ENCODE results near the gene ARAP1. TPM values are rescaled to one million over a fixed set of nuclear protein-coding genes. Genes with fewer than 3 reads are reported as not detected.

The ARAP1 gene
- polyA plus RNA-seq, 3 donors, result 48.7 to 487 (median 79.0) TPM

DNA sequence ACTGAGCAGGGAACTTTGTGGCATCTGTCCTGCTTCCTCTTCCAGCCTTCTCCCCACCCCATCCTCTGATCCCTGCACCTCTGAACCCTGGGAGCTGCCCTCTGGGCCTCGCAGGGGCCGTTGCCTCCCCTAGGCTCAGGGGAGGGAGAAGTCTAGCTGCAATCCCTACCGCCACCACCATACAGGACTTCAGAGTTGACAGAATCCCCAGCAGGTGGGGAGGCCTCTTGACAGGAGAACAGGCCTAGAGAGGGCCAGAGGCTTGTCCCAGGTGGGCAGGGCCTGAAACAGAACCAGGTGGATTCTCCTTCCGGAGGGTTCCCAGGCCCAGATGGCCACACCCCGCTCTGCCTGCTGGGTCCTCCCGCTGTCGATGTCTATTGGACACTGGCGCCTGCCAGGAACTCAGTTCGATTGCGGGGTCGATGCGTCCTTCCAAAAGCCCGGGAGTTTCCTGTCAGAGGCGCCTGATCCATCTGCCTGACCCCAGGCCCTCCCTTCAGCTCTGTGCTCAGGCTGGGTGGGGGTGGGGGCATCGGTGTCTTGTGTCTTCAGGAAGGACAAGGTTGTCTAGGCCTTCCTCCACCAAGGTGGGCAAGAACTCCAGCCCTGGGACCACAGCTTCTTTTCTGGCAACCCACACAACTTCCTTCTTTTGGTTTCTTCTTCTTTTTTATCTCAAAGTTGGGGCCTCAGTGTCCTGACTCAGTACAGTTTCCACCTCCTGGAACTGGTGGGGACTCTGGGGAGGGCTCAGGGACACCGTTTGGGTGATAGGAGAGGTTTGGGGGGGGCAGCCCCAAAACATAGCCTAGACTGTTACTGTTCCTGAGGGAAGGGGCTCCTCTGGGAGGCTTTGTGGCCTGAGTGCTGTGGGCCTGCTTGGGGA lies 35.3 kb upstream of the ARAP1 start:
- Histone ChIP-seq H3K9me3 (replicated peaks in 1 of 2; ENCODE audit: control insufficient read depth in 1 of 2, insufficient read depth in 1 of 2, low read length in 2 of 2) (no peaks in the 10 kb centered on the region), H3K79me2 (ENCODE audit: insufficient read depth, low read length) (no peaks in the 10 kb centered on the region), H3K4me1 (ENCODE audit: control insufficient read depth in 1 of 2, insufficient read depth in 2 of 2, low read length in 2 of 2) (peaks cover 40 to 43% of the 10 kb centered on the region in 2 donors), H3K27ac (ENCODE audit: low read depth in 1 of 2, low read length in 2 of 2) (peak overlapping the region; percentile 77 to 78), H3K27me3 (ENCODE audit: control insufficient read depth in 2 of 2, insufficient read depth in 2 of 2, low read length in 2 of 2) (peaks cover 0 to 4% of the 10 kb centered on the region in 2 donors), H2AFZ (ENCODE audit: insufficient read depth, low read depth, low read length, poor library complexity, severe bottlenecking) (peak overlapping the region; percentile 48), H4K20me1 (ENCODE audit: insufficient read depth, low read length) (no peaks in the 10 kb centered on the region), H3K36me3 (replicated peaks in 1 of 2; ENCODE audit: control insufficient read depth in 1 of 2, insufficient read depth in 2 of 2, low read length in 2 of 2) (no peaks in the 10 kb centered on the region), H3K4me3 (replicated peaks in 1 of 3; ENCODE audit: low read depth in 2 of 3, low read length in 3 of 3) (peak overlapping the region in 1 of 3 experiments; percentile 51), H3K4me2 (replicated peaks; ENCODE audit: extremely low read depth, low read length, poor library complexity, severe bottlenecking) (peak overlapping the region; percentile 50), H3K9ac (ENCODE audit: insufficient read depth, low read length, poor library complexity, severe bottlenecking) (peak overlapping the region; percentile 38)
- Mint-ChIP-seq H3K4me3 (peak overlapping the region in 1 of 2 donors; percentile 55), H3K4me1 (peaks cover 45% of the 10 kb centered on the region), H3K36me3 (peaks cover 0 to 3% of the 10 kb centered on the region in 2 donors), H3K27me3 (ENCODE audit: low read depth in 3 of 3) (peaks cover 4 to 5% (median 5%) of the 10 kb centered on the region in 3 donors), H3K9me3 (no peaks in the 10 kb centered on the region), H3K27ac (peak overlapping the region; percentile 89 to 98 (median 91))
- WGBS (ENCODE audit: insufficient coverage), result 10% methylated on average over 10 of the region's 16 CpGs
- TF ChIP-seq, protein P1, sequence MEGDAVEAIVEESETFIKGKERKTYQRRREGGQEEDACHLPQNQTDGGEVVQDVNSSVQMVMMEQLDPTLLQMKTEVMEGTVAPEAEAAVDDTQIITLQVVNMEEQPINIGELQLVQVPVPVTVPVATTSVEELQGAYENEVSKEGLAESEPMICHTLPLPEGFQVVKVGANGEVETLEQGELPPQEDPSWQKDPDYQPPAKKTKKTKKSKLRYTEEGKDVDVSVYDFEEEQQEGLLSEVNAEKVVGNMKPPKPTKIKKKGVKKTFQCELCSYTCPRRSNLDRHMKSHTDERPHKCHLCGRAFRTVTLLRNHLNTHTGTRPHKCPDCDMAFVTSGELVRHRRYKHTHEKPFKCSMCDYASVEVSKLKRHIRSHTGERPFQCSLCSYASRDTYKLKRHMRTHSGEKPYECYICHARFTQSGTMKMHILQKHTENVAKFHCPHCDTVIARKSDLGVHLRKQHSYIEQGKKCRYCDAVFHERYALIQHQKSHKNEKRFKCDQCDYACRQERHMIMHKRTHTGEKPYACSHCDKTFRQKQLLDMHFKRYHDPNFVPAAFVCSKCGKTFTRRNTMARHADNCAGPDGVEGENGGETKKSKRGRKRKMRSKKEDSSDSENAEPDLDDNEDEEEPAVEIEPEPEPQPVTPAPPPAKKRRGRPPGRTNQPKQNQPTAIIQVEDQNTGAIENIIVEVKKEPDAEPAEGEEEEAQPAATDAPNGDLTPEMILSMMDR (IDR thresholded peaks at IDR 0.05), result peak; percentile 29
- peak in 2 of 3 donors; percentile 69 to 70 for DNase-seq
- intact Hi-C loops (cut with micrococcal nuclease), result loop anchor here in 1 of 2 donors (5.0 kb wide), 1 partner anchor 65 kb away; no protein-coding TSS in a partner anchor

DNA sequence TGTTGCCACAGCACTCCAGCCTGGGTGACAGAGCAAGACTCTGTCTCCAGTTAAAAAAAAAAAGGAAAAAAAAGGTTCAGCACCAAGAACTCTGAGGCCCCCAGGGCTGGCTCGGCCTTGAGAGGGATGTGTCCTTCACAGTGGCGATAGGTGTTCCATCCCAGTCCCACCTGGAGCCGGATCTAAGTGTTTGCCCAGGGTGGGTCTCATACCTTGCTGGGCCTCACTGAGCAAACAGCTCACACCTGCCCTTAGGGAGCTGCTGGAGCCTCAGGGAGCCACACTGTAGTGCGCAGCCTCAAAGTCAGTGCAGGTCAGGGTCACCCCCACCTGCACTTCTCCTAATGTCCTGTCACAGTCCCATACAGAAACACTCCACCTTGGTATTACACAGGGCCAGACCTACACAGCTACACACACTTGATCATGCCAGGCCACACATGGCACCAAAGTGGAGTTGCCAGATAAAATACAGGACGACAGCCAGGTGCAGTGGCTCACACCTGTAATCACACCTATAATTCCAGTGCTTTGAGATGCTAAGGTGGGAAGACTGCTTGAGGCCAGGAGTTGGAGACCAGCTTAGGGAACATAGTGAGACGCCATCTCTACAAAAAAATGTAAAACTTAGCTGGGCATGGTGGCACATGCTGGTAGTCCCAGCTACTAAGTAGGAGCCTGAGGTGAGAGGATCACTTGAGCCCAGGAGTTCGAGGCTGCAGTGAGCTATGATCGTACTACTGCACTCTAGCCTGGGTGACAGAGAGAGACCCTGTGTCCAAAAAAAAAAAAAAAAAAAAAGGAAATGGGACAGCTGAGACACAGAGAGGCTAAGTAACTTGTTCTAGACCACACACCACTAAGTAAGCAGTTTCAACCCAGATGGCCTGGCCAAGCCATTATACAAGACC lies 34.4 kb upstream of the ARAP1 start:
- no peak overlapping the region for H2AFZ ChIP-seq (ENCODE audit: insufficient read depth, low read depth, low read length, poor library complexity, severe bottlenecking)
- intact Hi-C loops (cut with micrococcal nuclease), result loop anchor here in 1 of 2 donors (5.0 kb wide), 1 partner anchor 64 kb away; no protein-coding TSS in a partner anchor
- peak overlapping the region in 1 of 3 experiments; percentile 51 for H3K4me3 ChIP-seq (replicated peaks in 1 of 3; ENCODE audit: low read depth in 2 of 3, low read length in 3 of 3)
- Mint-ChIP-seq H3K4me1 (peaks cover 48% of the 10 kb centered on the region), H3K4me3 (no peak overlapping the region), H3K9me3 (peaks cover 0 to 1% (median 0%) of the 10 kb centered on the region in 7 donors), H3K27ac (peak overlapping the region in 6 of 7 donors; percentile 65 to 98 (median 90)), H3K27me3 (ENCODE audit: low read depth in 3 of 3) (peaks cover 11 to 12% (median 12%) of the 10 kb centered on the region in 3 donors), H3K36me3 (peaks cover 4 to 8% of the 10 kb centered on the region in 2 donors)
- peaks cover 0 to 11% of the 10 kb centered on the region in 2 donors for H3K27me3 ChIP-seq (ENCODE audit: control insufficient read depth in 2 of 2, insufficient read depth in 2 of 2, low read length in 2 of 2)
- no peaks in the 10 kb centered on the region for H4K20me1 ChIP-seq (ENCODE audit: insufficient read depth, low read length)
- H3K9me3 ChIP-seq (replicated peaks in 1 of 2; ENCODE audit: control insufficient read depth in 1 of 2, insufficient read depth in 1 of 2, low read length in 2 of 2), result no peaks in the 10 kb centered on the region
- TF ChIP-seq, protein P1 (IDR thresholded peaks at IDR 0.05), result no peak
- H3K27ac ChIP-seq (ENCODE audit: low read depth in 1 of 2, low read length in 2 of 2), result peak overlapping the region; percentile 77 to 78
- H3K79me2 ChIP-seq (ENCODE audit: insufficient read depth, low read length), result no peaks in the 10 kb centered on the region
- DNase-seq, result no peak
- H3K4me1 ChIP-seq (ENCODE audit: control insufficient read depth in 1 of 2, insufficient read depth in 2 of 2, low read length in 2 of 2), result peaks cover 45 to 48% of the 10 kb centered on the region in 2 donors
- H3K9ac ChIP-seq (ENCODE audit: insufficient read depth, low read length, poor library complexity, severe bottlenecking), result no peak overlapping the region
- WGBS (ENCODE audit: insufficient coverage), result 85% methylated on average over 6 of the region's 8 CpGs
- H3K4me2 ChIP-seq (replicated peaks; ENCODE audit: extremely low read depth, low read length, poor library complexity, severe bottlenecking), result peak overlapping the region; percentile 50
- H3K36me3 ChIP-seq (replicated peaks in 1 of 2; ENCODE audit: control insufficient read depth in 1 of 2, insufficient read depth in 2 of 2, low read length in 2 of 2), result no peaks in the 10 kb centered on the region
